ENCODE measurements around the gene STK25.

DNA sequence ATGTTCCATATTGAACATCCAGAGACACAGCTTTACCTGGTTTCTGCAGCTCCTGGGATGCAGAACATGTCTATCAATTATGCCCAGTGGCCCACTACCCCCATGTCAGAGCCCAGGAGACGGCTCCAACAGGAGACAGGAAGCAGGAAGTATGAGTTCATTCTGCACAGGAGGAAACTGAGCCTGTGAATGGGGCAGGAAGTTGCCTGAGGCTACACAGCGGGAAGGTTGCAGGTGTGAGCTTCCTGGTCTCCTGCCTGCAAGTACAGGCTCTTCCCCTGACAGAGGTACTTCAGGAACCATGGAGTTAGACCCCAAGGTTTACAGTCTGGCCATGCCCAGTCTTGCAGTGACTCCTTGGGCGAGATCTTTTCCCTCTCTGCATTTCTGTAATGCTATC, 47.3 kb upstream of the STK25 start:
- TF ChIP-seq, protein P1, sequence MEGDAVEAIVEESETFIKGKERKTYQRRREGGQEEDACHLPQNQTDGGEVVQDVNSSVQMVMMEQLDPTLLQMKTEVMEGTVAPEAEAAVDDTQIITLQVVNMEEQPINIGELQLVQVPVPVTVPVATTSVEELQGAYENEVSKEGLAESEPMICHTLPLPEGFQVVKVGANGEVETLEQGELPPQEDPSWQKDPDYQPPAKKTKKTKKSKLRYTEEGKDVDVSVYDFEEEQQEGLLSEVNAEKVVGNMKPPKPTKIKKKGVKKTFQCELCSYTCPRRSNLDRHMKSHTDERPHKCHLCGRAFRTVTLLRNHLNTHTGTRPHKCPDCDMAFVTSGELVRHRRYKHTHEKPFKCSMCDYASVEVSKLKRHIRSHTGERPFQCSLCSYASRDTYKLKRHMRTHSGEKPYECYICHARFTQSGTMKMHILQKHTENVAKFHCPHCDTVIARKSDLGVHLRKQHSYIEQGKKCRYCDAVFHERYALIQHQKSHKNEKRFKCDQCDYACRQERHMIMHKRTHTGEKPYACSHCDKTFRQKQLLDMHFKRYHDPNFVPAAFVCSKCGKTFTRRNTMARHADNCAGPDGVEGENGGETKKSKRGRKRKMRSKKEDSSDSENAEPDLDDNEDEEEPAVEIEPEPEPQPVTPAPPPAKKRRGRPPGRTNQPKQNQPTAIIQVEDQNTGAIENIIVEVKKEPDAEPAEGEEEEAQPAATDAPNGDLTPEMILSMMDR (IDR thresholded peaks at IDR 0.05; ENCODE audit: low read depth, low read length), result no peak
- TF ChIP-seq EZH2phosphoT487 (IDR thresholded peaks at IDR 0.05; ENCODE audit: low read depth), result no peak
